ENCODE measurements around the gene NCAM2. TPM values are rescaled to one million over a fixed set of nuclear protein-coding genes. Genes with fewer than 3 reads are reported as not detected.

The NCAM2 gene
- 1 to 10 TPM in 4 of 7 donors, under 1 TPM in 3; 0.42 to 2.4 (median 1.2) TPM for total RNA-seq
- 1 to 10 TPM in 1 of 2 donors, under 1 TPM in 1; 0.35 to 6.8 TPM for polyA plus RNA-seq
- long read RNA-seq, donor 1: 0 reads
- long read RNA-seq, donor 2, full-length matches to known transcripts: 1 of 1 reads
- long read RNA-seq, donor 2, partial matches to known transcripts: 0 of 1 reads
- long read RNA-seq, donor 2, other reads (novel, unspliced or antisense): 0 of 1 reads
- long read RNA-seq, donor 3, full-length matches to known transcripts: 3 of 3 reads
- long read RNA-seq, donor 3, partial matches to known transcripts: 0 of 3 reads
- long read RNA-seq, donor 3, other reads (novel, unspliced or antisense): 0 of 3 reads

GRCh38 chr21:20997636-20998455 is at the start of gene NCAM2:
Gene NCAM2 (plus strand): TSS chr21:20998409.
- no peaks in the 10 kb centered on the region for H3K36me3 ChIP-seq
- H3K27me3 ChIP-seq: no peaks in the 10 kb centered on the region
- WGBS, 3 donors: 0 to 1% (median 1%) methylated on average over 70 to 86 of the region's 86 CpGs
- no peaks in the 10 kb centered on the region for H3K9me3 ChIP-seq
- peak; percentile 49 to 75 (median 70) for DNase-seq
- H3K4me3 ChIP-seq: peak within 1 kb of the TSS; percentile 51
- intact Hi-C loops (cut with DNase I): no loop called here
- TF ChIP-seq EP300 (IDR thresholded peaks at IDR 0.05) (no peak), POLR2A (IDR thresholded peaks at IDR 0.05) (no peak), CTCF (IDR thresholded peaks at IDR 0.05) (no peak)
- no peak within 1 kb of the TSS for H3K27ac ChIP-seq
- H3K4me1 ChIP-seq (ENCODE audit: insufficient read depth): peaks cover 5% of the 10 kb centered on the region

- Histone ChIP-seq H3K9me3 (no peaks in the 10 kb centered on the region), H3K4me1 (ENCODE audit: insufficient read depth) (no peaks in the 10 kb centered on the region), H3K36me3 (no peaks in the 10 kb centered on the region), H3K4me3 (no peak overlapping the region), H3K27me3 (no peaks in the 10 kb centered on the region), H3K27ac (no peak overlapping the region)
- no peak for DNase-seq
- intact Hi-C loops (cut with DNase I): no loop called here
- WGBS, 3 donors: 62 to 65% (median 63%) methylated on average over 4 of the region's 4 CpGs
- TF ChIP-seq EP300 (IDR thresholded peaks at IDR 0.05) (no peak), CTCF (IDR thresholded peaks at IDR 0.05) (no peak), POLR2A (IDR thresholded peaks at IDR 0.05) (no peak)
Measured at GRCh38 chr21:20949884-20950283, 48.3 kb upstream of the NCAM2 start.

- no peak for DNase-seq
- intact Hi-C loops (cut with DNase I): no loop called here
- H3K36me3 ChIP-seq: no peaks in the 10 kb centered on the region
- no peaks in the 10 kb centered on the region for H3K4me1 ChIP-seq (ENCODE audit: insufficient read depth)
- WGBS, 3 donors: 80 to 92% (median 83%) methylated on average over 1 of the region's 1 CpG
- H3K27me3 ChIP-seq: no peaks in the 10 kb centered on the region
- H3K27ac ChIP-seq: no peak overlapping the region
- no peaks in the 10 kb centered on the region for H3K9me3 ChIP-seq
- no peak overlapping the region for H3K4me3 ChIP-seq
- no peak for TF ChIP-seq POLR2A (IDR thresholded peaks at IDR 0.05)
- TF ChIP-seq CTCF (IDR thresholded peaks at IDR 0.05): no peak
- TF ChIP-seq EP300 (IDR thresholded peaks at IDR 0.05): no peak
Measured at GRCh38 chr21:20965816-20966215, 32.4 kb upstream of the NCAM2 start.

- Histone ChIP-seq H3K9me3 (no peaks in the 10 kb centered on the region), H3K27me3 (no peaks in the 10 kb centered on the region), H3K36me3 (no peaks in the 10 kb centered on the region), H3K4me3 (no peak overlapping the region), H3K27ac (no peak overlapping the region), H3K4me1 (ENCODE audit: insufficient read depth) (no peaks in the 10 kb centered on the region)
- WGBS, 3 donors: 62 to 65% (median 62%) methylated on average over 4 of the region's 4 CpGs
- intact Hi-C loops (cut with DNase I): no loop called here
- DNase-seq: no peak
- TF ChIP-seq EP300 (IDR thresholded peaks at IDR 0.05) (no peak), CTCF (IDR thresholded peaks at IDR 0.05) (no peak), POLR2A (IDR thresholded peaks at IDR 0.05) (no peak)
Measured at GRCh38 chr21:20968391-20968790, 29.8 kb upstream of the NCAM2 start.

Measured in ovary (tissue), 10 donors.